PC-3 (cell line): ENCODE data around the gene SEMA3B. TPM values are rescaled to one million over a fixed set of nuclear protein-coding genes. Genes with fewer than 3 reads are reported as not detected.
"Not testable (repeated sequence)": the region's sequence is repeated elsewhere in the genome, so short reads cannot be mapped to it uniquely, and the experiment has no call there.

Experiments
- ATAC-seq: fragments of 200-7000 bp; cut with Tn5 transposase; 2 replicates; pipeline ENCODE4 v1.9.1; 2020; ENCODE audit warnings: mild to moderate bottlenecking, moderate library complexity
- BruUV-seq: library from RNA; stranded (reverse); fragments of 400-500 nt; replicated peaks from 2 replicates; lab custom pipeline; 2021; lab: Mats Ljungman, UMichigan
- CTCF ChIA-PET: fragments of 300-600 bp; sonication (Branson Sonifier 250); formaldehyde crosslinking; loops from one replicate; lab custom pipeline; 2022; ENCODE audit warnings: antibody characterized with exemption; lab: Charles Lee
- POLR2A ChIA-PET: fragments of 300-600 bp; sonication (Branson Sonifier 250); formaldehyde crosslinking; loops from one replicate; lab custom pipeline; 2022; ENCODE audit warnings: antibody characterized with exemption; ENCODE audit not compliant: unreplicated experiment; lab: Charles Lee
- DNase-seq: peaks from one replicate; pipeline ENCODE4 v3.0.0-alpha.2; 2015
- H2AFZ ChIP-seq: fragments of 300-600 bp; sonication (generic); 2 replicates; pipeline ENCODE4 v1.6.0; 2016; ENCODE audit warnings: antibody characterized with exemption, low read length
- H3F3A ChIP-seq: fragments of 300-600 bp; sonication (generic); one replicate; pipeline ENCODE4 v1.6.0; 2017; ENCODE audit warnings: antibody characterized with exemption, low read length, control low read depth, mild to moderate bottlenecking; ENCODE audit not compliant: unreplicated experiment
- H3K27ac ChIP-seq: fragments of 300-600 bp; sonication (generic); 2 replicates; pipeline ENCODE4 v1.5.1; 2016; ENCODE audit warnings: mild to moderate bottlenecking, low read length
- H3K27me3 ChIP-seq: fragments of 300-600 bp; sonication (generic); 2 replicates; pipeline ENCODE4 v1.6.1; 2016; ENCODE audit warnings: low read length, mixed read lengths
- H3K36me3 ChIP-seq: fragments of 300-600 bp; sonication (generic); 2 replicates; pipeline ENCODE4 v1.6.1; 2016; ENCODE audit warnings: low read depth, mixed run types, low read length, mixed read lengths
- H3K4me1 ChIP-seq: fragments of 300-600 bp; sonication (generic); 2 replicates; pipeline ENCODE4 v1.5.1; 2016; ENCODE audit warnings: low read length; ENCODE audit not compliant: insufficient read depth
- H3K4me2 ChIP-seq: fragments of 300-600 bp; sonication (generic); 2 replicates; pipeline ENCODE4 v1.6.0; 2016; ENCODE audit warnings: low read length
- H3K4me3 ChIP-seq: fragments of 300-600 bp; sonication (generic); 2 replicates; pipeline ENCODE4 v1.5.1; 2016; ENCODE audit warnings: mild to moderate bottlenecking, low read length, mixed read lengths
- H3K79me2 ChIP-seq: fragments of 300-600 bp; sonication (generic); 2 replicates; pipeline ENCODE4 v1.6.1; 2017; ENCODE audit warnings: low read length, mixed read lengths
- H3K9ac ChIP-seq: fragments of 300-600 bp; sonication (generic); 2 replicates; pipeline ENCODE4 v1.6.0; 2016; ENCODE audit warnings: mild to moderate bottlenecking, low read length
- H3K9me2 ChIP-seq: fragments of 300-600 bp; sonication (generic); replicated peaks from 2 replicates; pipeline ENCODE4 v1.6.1; 2016; ENCODE audit warnings: mixed run types, low read length, mixed read lengths
- H3K9me3 ChIP-seq: fragments of 300-600 bp; sonication (generic); 2 replicates; pipeline ENCODE4 v1.6.1; 2016; ENCODE audit warnings: low read length, mixed read lengths
- H4K20me1 ChIP-seq: fragments of 300-600 bp; sonication (generic); 2 replicates; pipeline ENCODE4 v1.6.1; 2016; ENCODE audit warnings: low read length, mixed read lengths
- EZH2 ChIP-seq: fragments of 300-600 bp; sonication (generic); IDR thresholded peaks from one replicate; pipeline ENCODE4 v1.6.1; 2017; ENCODE audit warnings: antibody characterized with exemption, mild to moderate bottlenecking, low read length; ENCODE audit not compliant: unreplicated experiment
- EZH2phosphoT487 ChIP-seq: fragments of 300-600 bp; sonication (generic); IDR thresholded peaks from 2 replicates; pipeline ENCODE4 v1.6.1; 2018; ENCODE audit warnings: mild to moderate bottlenecking, antibody characterized with exemption, low read length, borderline replicate concordance
- intact Hi-C: fragments of 100-400 bp; cut with micrococcal nuclease; formaldehyde crosslinking; loops from 2 replicates; pipeline ENCODE4 v1.9.0; 2023
- total RNA-seq: library from RNA; depleted of rRNA; stranded (reverse); fragments of >200 nt; gene quantifications from 2 replicates; pipeline ENCODE4 v1.2.3, GENCODE V29; 2014
- TF ChIP-seq, protein P1 (sequence below): fragments of 300-600 bp; sonication (generic); conservative IDR thresholded peaks from 2 replicates; pipeline ENCODE4 v1.5.1; 2017; ENCODE audit warnings: antibody characterized with exemption, low read depth, mild to moderate bottlenecking, low read length

SEMA3B gene
- total RNA-seq, 1 experiment from 2014 or later, result 40.1 TPM

DNA sequence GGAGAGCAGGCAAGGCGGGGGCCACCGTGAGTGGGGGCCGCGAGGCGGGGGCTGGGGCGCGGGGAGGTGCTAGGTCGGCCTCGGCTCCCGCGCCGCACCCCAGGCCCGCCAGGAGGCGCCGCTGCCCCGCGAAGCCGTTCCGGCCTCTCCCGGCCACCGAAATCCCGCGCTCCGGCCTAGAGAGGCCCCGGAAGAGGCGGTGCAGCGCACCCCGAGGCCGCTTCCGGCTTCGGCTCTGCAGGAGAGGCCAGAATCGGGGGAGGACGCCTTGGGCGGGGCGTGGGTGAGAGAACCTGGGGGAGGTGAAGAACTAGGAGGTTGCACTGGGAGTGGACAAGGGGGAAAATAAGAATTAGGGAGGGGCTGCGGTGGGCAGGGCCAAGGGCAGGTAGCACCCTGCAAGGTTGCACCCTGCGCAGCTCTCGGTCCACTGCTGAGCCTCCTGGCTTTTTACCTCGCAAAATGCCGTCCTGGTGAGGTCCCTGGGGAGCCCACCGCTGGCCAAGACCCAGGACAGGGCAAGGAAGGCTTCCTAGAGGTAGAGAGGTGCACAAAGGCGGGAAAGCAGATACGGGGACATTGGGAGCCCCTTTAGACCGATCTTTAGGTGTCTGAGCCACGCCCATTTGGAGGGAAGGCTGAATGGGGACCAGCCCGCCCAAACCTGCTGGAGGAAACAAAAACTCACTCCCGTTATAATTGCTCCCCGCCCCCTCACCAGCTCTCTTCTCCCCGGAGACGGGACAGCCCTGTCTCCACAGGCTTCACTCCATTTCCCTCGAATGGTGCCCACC lies 41.4 kb upstream of the SEMA3B start:
- no peaks in the 10 kb centered on the region for H3K79me2 ChIP-seq
- peak overlapping the region; percentile 74 for H3K4me3 ChIP-seq
- H3K4me1 ChIP-seq, result peaks cover 10% of the 10 kb centered on the region; the same call in 1 of the 2 replicates
- no peaks in the 10 kb centered on the region for H3K9me3 ChIP-seq
- H3K27me3 ChIP-seq, result no peaks in the 10 kb centered on the region
- ATAC-seq, result peak; percentile 85
- peak overlapping the region; percentile 94 for H2AFZ ChIP-seq
- peak overlapping the region; percentile 57 for H3K27ac ChIP-seq
- H3K36me3 ChIP-seq, result no peaks in the 10 kb centered on the region
- H3K9me2 ChIP-seq, result no peaks in the 10 kb centered on the region
- TF ChIP-seq EZH2phosphoT487, result no peak
- TF ChIP-seq, protein P1, sequence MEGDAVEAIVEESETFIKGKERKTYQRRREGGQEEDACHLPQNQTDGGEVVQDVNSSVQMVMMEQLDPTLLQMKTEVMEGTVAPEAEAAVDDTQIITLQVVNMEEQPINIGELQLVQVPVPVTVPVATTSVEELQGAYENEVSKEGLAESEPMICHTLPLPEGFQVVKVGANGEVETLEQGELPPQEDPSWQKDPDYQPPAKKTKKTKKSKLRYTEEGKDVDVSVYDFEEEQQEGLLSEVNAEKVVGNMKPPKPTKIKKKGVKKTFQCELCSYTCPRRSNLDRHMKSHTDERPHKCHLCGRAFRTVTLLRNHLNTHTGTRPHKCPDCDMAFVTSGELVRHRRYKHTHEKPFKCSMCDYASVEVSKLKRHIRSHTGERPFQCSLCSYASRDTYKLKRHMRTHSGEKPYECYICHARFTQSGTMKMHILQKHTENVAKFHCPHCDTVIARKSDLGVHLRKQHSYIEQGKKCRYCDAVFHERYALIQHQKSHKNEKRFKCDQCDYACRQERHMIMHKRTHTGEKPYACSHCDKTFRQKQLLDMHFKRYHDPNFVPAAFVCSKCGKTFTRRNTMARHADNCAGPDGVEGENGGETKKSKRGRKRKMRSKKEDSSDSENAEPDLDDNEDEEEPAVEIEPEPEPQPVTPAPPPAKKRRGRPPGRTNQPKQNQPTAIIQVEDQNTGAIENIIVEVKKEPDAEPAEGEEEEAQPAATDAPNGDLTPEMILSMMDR, result peak; percentile 77
- TF ChIP-seq EZH2, result no peak
- no peaks in the 10 kb centered on the region for H3F3A ChIP-seq
- intact Hi-C loops, result loop anchor here (1.0 to 5.0 kb wide), 4 partner anchors 19 to 70 kb away; partner anchors contain the start of gene SEMA3F
- H3K9ac ChIP-seq, result peak overlapping the region; percentile 64
- ChIA-PET CTCF (interaction anchor here (0.6 to 2.3 kb wide), 5 partner anchors 8 to 36 kb away, joined by 3 to 22 read pairs (median 6); partner anchors contain the start of gene GNAI2), POLR2A (interaction anchor here (0.6 kb wide), 1 partner anchor 110 kb away, joined by 4 read pairs; no protein-coding TSS in a partner anchor)
- H3K4me2 ChIP-seq, result peak overlapping the region; percentile 93
- BruUV-seq, result TSS peak; percentile 76
- peak; percentile 98 for DNase-seq
- no peaks in the 10 kb centered on the region for H4K20me1 ChIP-seq

DNA sequence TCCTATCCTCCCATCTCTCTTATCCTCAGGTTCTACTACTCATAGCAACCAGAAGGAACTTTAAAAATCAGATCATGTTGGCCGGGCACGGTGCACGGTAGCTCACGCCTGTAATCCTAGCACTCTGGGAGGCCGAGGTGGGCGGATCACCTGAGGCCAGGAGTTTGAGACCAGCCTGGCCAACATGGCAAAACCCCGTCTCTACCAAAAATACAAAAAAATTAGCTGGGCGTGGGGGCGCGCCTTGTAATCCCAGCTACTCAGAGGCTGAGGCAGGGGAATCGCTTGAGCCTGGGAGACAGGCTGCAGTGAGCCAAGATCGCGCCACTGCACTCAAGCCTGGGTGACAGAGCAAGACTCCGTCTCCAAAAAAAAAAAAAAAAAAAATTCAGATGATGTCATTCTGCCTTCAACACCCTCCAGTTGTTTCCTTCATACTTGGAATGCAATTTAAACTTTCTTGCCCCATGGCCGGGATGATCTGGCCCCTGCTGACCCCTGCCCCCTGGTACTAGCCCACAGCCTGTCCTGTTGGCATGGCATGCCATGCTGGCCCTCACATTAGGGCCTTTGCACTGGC lies 40.7 kb upstream of the SEMA3B start:
- H3K9me2 ChIP-seq, H3K9me3 ChIP-seq, H4K20me1 ChIP-seq, POLR2A ChIA-PET, H3K27ac ChIP-seq, ATAC-seq, H3F3A ChIP-seq, H3K36me3 ChIP-seq, H3K27me3 ChIP-seq, DNase-seq, H3K4me1 ChIP-seq, BruUV-seq, H3K79me2 ChIP-seq: not testable (repeated sequence)
- H2AFZ ChIP-seq, result peak overlapping the region; percentile 88; the same call in 1 of the 2 replicates
- CTCF ChIA-PET, result interaction anchor here (0.6 to 2.3 kb wide), 2 partner anchors 18 to 35 kb away, joined by 6 to 15 read pairs; no protein-coding TSS in a partner anchor
- intact Hi-C loops, result loop anchor here (5.0 kb wide), 1 partner anchor 71 kb away; the partner anchor contains the start of gene SEMA3F
- H3K9ac ChIP-seq, result peak overlapping the region; percentile 64
- H3K4me3 ChIP-seq, result peak overlapping the region; percentile 74
- H3K4me2 ChIP-seq, result peak overlapping the region; percentile 93

DNA sequence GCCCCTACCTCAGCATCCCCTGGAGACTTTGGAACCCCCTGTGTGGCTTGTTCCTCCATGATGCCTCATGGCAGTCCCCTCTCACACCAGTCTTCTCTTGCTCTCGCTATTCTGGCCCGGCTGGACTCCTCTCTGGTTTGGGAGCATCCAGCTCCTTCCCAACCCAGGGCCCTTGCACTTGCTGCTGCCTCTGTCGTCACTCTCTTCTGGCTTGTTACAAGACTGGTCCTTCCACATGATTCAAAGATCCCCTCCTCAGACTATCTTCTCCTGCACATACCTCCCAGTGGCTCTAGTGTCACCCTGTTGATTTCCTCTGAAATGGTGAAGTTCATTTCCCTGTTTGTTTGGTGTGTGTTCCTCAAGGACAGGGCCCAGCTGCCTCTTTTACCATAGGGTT lies 39.5 kb upstream of the SEMA3B start:
- no peaks in the 10 kb centered on the region for H3K36me3 ChIP-seq
- H3K27me3 ChIP-seq, result no peaks in the 10 kb centered on the region
- no peak overlapping the region for H3K4me3 ChIP-seq
- no peaks in the 10 kb centered on the region for H3K79me2 ChIP-seq
- H2AFZ ChIP-seq, result no peak overlapping the region
- H3K4me2 ChIP-seq, result no peak overlapping the region
- no peaks in the 10 kb centered on the region for H3K9me2 ChIP-seq
- ATAC-seq (no peak), DNase-seq (no peak)
- ChIA-PET CTCF (interaction anchor here (0.6 to 1.6 kb wide), 2 partner anchors 17 to 117 kb away, joined by 6 to 22 read pairs; no protein-coding TSS in a partner anchor), POLR2A (no interaction called here)
- peaks cover 7% of the 10 kb centered on the region; the same call in 1 of the 2 replicates for H3K4me1 ChIP-seq
- no peaks in the 10 kb centered on the region for H4K20me1 ChIP-seq
- no peaks in the 10 kb centered on the region for H3F3A ChIP-seq
- intact Hi-C loops, result loop anchor here (5.0 kb wide), 1 partner anchor 72 kb away; the partner anchor contains the start of gene SEMA3F
- H3K27ac ChIP-seq, result no peak overlapping the region
- TF ChIP-seq, protein P1, result no peak
- TF ChIP-seq EZH2phosphoT487 (no peak), EZH2 (no peak)
- no peak overlapping the region for H3K9ac ChIP-seq
- no peaks in the 10 kb centered on the region for H3K9me3 ChIP-seq
- BruUV-seq, result no TSS peak
